ENCODE results near the gene TAS2R9.

DNA sequence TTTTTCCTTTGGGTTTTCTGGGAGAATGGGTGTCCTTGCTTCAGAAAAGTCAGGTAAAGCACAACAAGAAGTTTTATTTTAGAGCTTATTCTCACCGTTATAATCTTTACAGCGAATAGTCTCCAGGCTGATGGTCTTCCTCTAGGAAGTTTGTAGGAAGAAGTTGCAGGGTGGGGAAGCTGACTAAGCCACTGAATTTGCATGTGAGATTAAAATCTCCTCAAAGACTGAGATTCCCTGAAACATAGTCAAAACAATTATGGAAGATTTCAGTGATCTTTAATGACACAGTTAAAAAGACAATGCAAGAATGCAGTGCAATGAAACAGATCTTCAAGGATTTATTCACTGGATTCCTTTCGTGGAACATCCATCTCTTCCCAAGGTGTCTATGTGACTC lies 15.0 kb upstream of the TAS2R9 start:
- TF ChIP-seq, protein P1, sequence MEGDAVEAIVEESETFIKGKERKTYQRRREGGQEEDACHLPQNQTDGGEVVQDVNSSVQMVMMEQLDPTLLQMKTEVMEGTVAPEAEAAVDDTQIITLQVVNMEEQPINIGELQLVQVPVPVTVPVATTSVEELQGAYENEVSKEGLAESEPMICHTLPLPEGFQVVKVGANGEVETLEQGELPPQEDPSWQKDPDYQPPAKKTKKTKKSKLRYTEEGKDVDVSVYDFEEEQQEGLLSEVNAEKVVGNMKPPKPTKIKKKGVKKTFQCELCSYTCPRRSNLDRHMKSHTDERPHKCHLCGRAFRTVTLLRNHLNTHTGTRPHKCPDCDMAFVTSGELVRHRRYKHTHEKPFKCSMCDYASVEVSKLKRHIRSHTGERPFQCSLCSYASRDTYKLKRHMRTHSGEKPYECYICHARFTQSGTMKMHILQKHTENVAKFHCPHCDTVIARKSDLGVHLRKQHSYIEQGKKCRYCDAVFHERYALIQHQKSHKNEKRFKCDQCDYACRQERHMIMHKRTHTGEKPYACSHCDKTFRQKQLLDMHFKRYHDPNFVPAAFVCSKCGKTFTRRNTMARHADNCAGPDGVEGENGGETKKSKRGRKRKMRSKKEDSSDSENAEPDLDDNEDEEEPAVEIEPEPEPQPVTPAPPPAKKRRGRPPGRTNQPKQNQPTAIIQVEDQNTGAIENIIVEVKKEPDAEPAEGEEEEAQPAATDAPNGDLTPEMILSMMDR (conservative IDR thresholded peaks at IDR 0.05), result no peak
- TF ChIP-seq EZH2 (IDR thresholded peaks at IDR 0.05; ENCODE audit: low read depth), result no peak

Measured in PC-9 (cell line).